OCI-LY7 (cell line): Measurements from ENCODE around the gene TCERG1L. TPM values are rescaled to one million over a fixed set of nuclear protein-coding genes. Genes with fewer than 3 reads are reported as not detected.

Source experiments
- BruUV-seq: library from RNA; stranded (reverse); fragments of 400-500 nt; replicated peaks from 2 replicates; lab custom pipeline; 2021; lab: Mats Ljungman, UMichigan
- CTCF ChIA-PET: fragments of 300-600 bp; sonication (Branson Sonifier 250); formaldehyde crosslinking; loops from one replicate; lab custom pipeline; 2022; ENCODE audit warnings: antibody characterized with exemption; ENCODE audit not compliant: unreplicated experiment; lab: Charles Lee
- POLR2A ChIA-PET: fragments of 300-600 bp; sonication (Branson Sonifier 250); formaldehyde crosslinking; loops from one replicate; lab custom pipeline; 2022; ENCODE audit warnings: antibody characterized with exemption; lab: Charles Lee
- DNase-seq: peaks from one replicate; pipeline ENCODE4 v3.0.0-alpha.2; 2015; ENCODE audit warnings: low spot score
- H2AFZ ChIP-seq: fragments of 200-600 bp; sonication (generic), shearing (Covaris generic); 2 replicates; pipeline ENCODE4 v1.6.1; 2014; ENCODE audit warnings: mild to moderate bottlenecking, antibody characterized with exemption, low read length, moderate library complexity
- H3K27ac ChIP-seq: fragments of 200-600 bp; sonication (generic); 2 replicates; pipeline ENCODE4 v1.5.1; 2014; ENCODE audit warnings: mixed run types, low read depth, mild to moderate bottlenecking, moderate library complexity, low read length, inconsistent platforms; ENCODE audit not compliant: poor library complexity, severe bottlenecking
- H3K36me3 ChIP-seq: fragments of 200-600 bp; sonication (generic); 2 replicates; pipeline ENCODE4 v1.6.1; 2014; ENCODE audit warnings: mild to moderate bottlenecking, antibody characterized with exemption, low read length, moderate library complexity, mixed read lengths; ENCODE audit not compliant: insufficient read depth
- H3K4me1 ChIP-seq: fragments of 200-600 bp; sonication (generic); 2 replicates; pipeline ENCODE4 v1.5.1; 2014; ENCODE audit warnings: mild to moderate bottlenecking, low read length; ENCODE audit not compliant: insufficient read depth, poor library complexity, severe bottlenecking
- H3K4me2 ChIP-seq: fragments of 200-600 bp; sonication (generic); 2 replicates; pipeline ENCODE4 v1.6.1; 2014; ENCODE audit warnings: mild to moderate bottlenecking, low read length
- H3K4me3 ChIP-seq: fragments of 200-600 bp; sonication (generic); 2 replicates; pipeline ENCODE4 v1.5.1; 2014; ENCODE audit warnings: mild to moderate bottlenecking, low read depth, low read length; ENCODE audit not compliant: poor library complexity, severe bottlenecking
- H3K79me2 ChIP-seq: fragments of 200-600 bp; sonication (generic); 2 replicates; pipeline ENCODE4 v1.6.1; 2016; ENCODE audit warnings: low read depth, mild to moderate bottlenecking, low read length, moderate library complexity, mixed read lengths; ENCODE audit not compliant: insufficient read depth
- H3K9me2 ChIP-seq: fragments of 200-600 bp; sonication (generic); 2 replicates; pipeline ENCODE4 v1.6.1; 2016; ENCODE audit warnings: mild to moderate bottlenecking, low read length, mixed read lengths; ENCODE audit not compliant: insufficient read depth
- H3K9me3 ChIP-seq: fragments of 200-600 bp; sonication (generic); 2 replicates; pipeline ENCODE4 v1.6.1; 2014; ENCODE audit warnings: mild to moderate bottlenecking, mixed run types, low read length, mixed read lengths
- H4K20me1 ChIP-seq: fragments of 200-600 bp; sonication (generic); 2 replicates; pipeline ENCODE4 v1.6.1; 2014; ENCODE audit warnings: mild to moderate bottlenecking, antibody characterized with exemption, low read length, moderate library complexity, mixed read lengths; ENCODE audit not compliant: insufficient read depth
- CTCF ChIP-seq: fragments of 200-600 bp; sonication (generic); conservative IDR thresholded peaks from 2 replicates; pipeline ENCODE4 v1.5.1; 2014; ENCODE audit warnings: mild to moderate bottlenecking, antibody characterized with exemption, low read length, moderate library complexity, mixed read lengths
- EZH2phosphoT487 ChIP-seq: fragments of 200-600 bp; sonication (generic); IDR thresholded peaks from 2 replicates; pipeline ENCODE4 v1.6.1; 2018; ENCODE audit warnings: low read depth, borderline replicate concordance, mild to moderate bottlenecking, mixed run types, antibody characterized with exemption, low read length, moderate library complexity, mixed read lengths
- intact Hi-C: fragments of 100-400 bp; cut with micrococcal nuclease; formaldehyde crosslinking; loops from one replicate; pipeline ENCODE4 v1.10.0; 2022; ENCODE audit not compliant: unreplicated experiment
- total RNA-seq, 2 experiments: library from RNA; depleted of rRNA in 1 of 2; stranded (reverse); fragments of >200 nt in 1 of 2; shearing (Covaris generic) in 1 of 2; gene quantifications; 2 replicates each; pipeline ENCODE4 v1.2.3, GENCODE V29; 2014 to 2022

TCERG1L gene
- total RNA-seq, 2 experiments from 2014 or later: not detected

- Histone ChIP-seq H3K9me3 (no peaks in the 10 kb centered on the region), H3K4me3 (no peak overlapping the region), H3K4me1 (no peaks in the 10 kb centered on the region), H3K27ac (no peak overlapping the region), H4K20me1 (no peaks in the 10 kb centered on the region), H3K79me2 (no peaks in the 10 kb centered on the region), H3K9me2 (no peaks in the 10 kb centered on the region), H3K4me2 (no peak overlapping the region), H3K36me3 (no peaks in the 10 kb centered on the region), H2AFZ (no peak overlapping the region)
- CTCF ChIA-PET: no interaction called here
- no peak for TF ChIP-seq EZH2phosphoT487
- TF ChIP-seq CTCF: no peak
- no peak for DNase-seq
- BruUV-seq: no TSS peak
- intact Hi-C loops: no loop called here
- POLR2A ChIA-PET: no interaction called here
Observed at GRCh38 chr10:131316321-131317075, 5.0 kb upstream of the TCERG1L start.

DNA sequence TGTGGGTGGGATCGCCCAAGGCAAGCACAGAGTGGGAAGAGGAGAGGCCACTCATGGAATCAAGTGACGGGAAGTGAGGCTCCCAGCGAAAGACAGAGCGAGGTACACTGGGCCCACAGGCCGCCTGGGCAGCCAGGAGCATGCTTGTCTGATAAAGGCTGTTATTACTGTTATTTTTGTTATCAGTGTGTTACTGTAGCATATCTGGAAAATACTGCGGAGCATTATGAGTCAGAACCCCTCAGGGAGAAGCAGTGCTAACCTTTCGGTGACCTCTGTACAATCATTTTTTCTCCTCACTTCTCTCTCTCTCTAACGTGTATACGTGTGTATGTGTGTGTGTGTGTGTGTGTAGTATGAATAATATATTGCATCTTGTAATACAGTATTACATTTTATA is 3.8 kb upstream of the TCERG1L start:
- Histone ChIP-seq H2AFZ (no peak overlapping the region), H4K20me1 (no peaks in the 10 kb centered on the region), H3K4me3 (no peak overlapping the region), H3K79me2 (no peaks in the 10 kb centered on the region), H3K4me2 (no peak overlapping the region), H3K27ac (no peak overlapping the region), H3K9me2 (no peaks in the 10 kb centered on the region), H3K9me3 (no peaks in the 10 kb centered on the region), H3K4me1 (no peaks in the 10 kb centered on the region), H3K36me3 (no peaks in the 10 kb centered on the region)
- no TSS peak for BruUV-seq
- no peak for TF ChIP-seq EZH2phosphoT487
- no peak for TF ChIP-seq CTCF
- no peak for DNase-seq
- ChIA-PET CTCF (no interaction called here), POLR2A (no interaction called here)
- intact Hi-C loops: no loop called here

- ChIA-PET CTCF (no interaction called here), POLR2A (no interaction called here)
- H4K20me1 ChIP-seq: no peaks in the 10 kb centered on the region
- H3K36me3 ChIP-seq: no peaks in the 10 kb centered on the region
- no peaks in the 10 kb centered on the region for H3K79me2 ChIP-seq
- no peak overlapping the region for H3K27ac ChIP-seq
- no TSS peak for BruUV-seq
- TF ChIP-seq EZH2phosphoT487 (no peak), CTCF (no peak)
- intact Hi-C loops: no loop called here
- H3K9me2 ChIP-seq: no peaks in the 10 kb centered on the region
- no peak for DNase-seq
- H3K4me2 ChIP-seq: no peak overlapping the region
- no peaks in the 10 kb centered on the region for H3K9me3 ChIP-seq
- H3K4me1 ChIP-seq: no peaks in the 10 kb centered on the region
- no peak overlapping the region for H3K4me3 ChIP-seq
- H2AFZ ChIP-seq: no peak overlapping the region
Observed at GRCh38 chr10:131314799-131315198, 3.3 kb upstream of the TCERG1L start.
